Measurements from ENCODE around the gene URM1.

GRCh38 chr9:128396970-128397613 lies 25.9 kb downstream of the URM1 start:
- TF ChIP-seq, protein P1, sequence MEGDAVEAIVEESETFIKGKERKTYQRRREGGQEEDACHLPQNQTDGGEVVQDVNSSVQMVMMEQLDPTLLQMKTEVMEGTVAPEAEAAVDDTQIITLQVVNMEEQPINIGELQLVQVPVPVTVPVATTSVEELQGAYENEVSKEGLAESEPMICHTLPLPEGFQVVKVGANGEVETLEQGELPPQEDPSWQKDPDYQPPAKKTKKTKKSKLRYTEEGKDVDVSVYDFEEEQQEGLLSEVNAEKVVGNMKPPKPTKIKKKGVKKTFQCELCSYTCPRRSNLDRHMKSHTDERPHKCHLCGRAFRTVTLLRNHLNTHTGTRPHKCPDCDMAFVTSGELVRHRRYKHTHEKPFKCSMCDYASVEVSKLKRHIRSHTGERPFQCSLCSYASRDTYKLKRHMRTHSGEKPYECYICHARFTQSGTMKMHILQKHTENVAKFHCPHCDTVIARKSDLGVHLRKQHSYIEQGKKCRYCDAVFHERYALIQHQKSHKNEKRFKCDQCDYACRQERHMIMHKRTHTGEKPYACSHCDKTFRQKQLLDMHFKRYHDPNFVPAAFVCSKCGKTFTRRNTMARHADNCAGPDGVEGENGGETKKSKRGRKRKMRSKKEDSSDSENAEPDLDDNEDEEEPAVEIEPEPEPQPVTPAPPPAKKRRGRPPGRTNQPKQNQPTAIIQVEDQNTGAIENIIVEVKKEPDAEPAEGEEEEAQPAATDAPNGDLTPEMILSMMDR (IDR thresholded peaks at IDR 0.05): no peak
- no peak for TF ChIP-seq POLR2A (IDR thresholded peaks at IDR 0.05)
